HK-2 (cell line): ENCODE results near the gene ATP6V1B1.
A peak's percentile ranks its signal among the peaks of the same experiment; 100 is the strongest.

Experiments
- DNase-seq: peaks from one replicate; pipeline ENCODE4 v3.0.0-alpha.2; 2018; ENCODE audit not compliant: unreplicated experiment

The ATP6V1B1 gene

DNA sequence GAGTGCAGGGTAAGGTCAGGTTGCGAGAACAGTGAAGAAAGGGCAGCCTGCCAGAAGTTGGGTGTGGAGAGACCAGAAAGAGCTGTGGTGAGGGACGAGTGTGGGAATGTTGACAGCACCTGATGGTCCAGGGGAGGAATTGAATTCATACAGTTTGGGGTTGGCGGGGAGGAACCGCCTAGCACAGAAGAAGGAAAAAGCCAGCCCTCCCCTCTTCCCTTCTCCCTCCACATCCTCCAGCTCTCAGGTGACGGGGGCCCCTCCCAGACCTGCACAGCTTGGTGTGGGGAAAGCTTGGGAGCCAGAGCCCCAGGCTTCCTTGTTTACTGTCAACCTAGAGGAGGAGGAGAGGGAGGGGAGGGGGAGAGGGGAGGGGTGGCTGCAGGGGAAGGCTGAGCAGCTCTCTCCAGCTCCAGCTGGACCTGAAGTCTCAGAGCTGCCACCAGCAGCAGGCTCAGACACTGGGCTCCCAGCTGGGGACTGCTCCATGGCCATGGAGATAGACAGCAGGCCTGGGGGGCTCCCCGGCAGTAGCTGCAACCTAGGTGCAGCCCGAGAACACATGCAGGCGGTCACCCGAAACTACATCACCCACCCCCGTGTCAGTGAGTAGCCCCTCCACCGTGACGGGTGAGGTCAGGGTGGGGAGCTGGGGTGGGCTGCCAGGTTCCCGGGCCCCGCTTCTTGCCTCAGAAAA, at the start of gene ATP6V1B1:
ATP6V1B1 (plus strand) TSS at position 433 of the 697 bp plus-strand sequence; CDS start at position 488, 55 bp downstream.
- DNase-seq: no peak

DNA sequence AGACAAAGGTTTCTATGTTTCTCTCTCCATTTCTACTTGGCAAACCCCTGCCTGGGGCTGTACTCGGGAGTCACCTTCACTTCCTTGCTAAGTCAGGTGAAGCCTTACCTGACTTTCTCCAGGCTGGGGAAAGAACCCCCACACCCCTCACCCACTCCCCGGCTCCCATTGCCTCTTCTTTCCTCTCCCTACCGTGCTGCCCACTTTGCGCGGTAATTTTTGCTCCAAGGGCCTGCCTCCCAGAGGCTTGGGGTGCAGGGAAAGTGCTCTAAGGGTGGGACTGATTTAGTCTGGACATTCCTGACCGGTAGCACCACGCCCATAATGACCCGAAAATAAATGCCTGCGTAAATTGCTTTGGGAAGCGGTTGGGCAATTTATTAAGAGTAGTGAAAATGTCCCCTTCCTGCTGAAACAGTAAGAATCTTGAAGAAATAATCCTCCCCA, 49.1 kb upstream of the ATP6V1B1 start:
- no peak for DNase-seq

DNA sequence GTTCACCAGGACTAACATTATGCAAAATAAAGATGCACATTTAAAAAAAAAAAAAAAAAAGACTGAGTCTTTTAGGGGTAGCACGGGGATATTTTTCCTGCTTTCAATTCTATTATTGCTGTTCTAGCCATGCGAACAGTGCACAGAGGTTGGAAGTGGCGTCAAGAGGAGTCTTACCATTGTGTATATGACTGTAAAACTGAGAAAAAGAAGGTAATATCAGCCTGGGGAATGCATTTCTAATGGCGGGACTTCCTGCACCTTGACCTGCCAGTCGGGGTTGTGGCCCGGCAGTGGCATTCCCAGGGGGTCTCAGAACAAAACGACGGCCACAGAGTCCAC, 48.5 kb upstream of the ATP6V1B1 start:
- DNase-seq: no peak

DNA sequence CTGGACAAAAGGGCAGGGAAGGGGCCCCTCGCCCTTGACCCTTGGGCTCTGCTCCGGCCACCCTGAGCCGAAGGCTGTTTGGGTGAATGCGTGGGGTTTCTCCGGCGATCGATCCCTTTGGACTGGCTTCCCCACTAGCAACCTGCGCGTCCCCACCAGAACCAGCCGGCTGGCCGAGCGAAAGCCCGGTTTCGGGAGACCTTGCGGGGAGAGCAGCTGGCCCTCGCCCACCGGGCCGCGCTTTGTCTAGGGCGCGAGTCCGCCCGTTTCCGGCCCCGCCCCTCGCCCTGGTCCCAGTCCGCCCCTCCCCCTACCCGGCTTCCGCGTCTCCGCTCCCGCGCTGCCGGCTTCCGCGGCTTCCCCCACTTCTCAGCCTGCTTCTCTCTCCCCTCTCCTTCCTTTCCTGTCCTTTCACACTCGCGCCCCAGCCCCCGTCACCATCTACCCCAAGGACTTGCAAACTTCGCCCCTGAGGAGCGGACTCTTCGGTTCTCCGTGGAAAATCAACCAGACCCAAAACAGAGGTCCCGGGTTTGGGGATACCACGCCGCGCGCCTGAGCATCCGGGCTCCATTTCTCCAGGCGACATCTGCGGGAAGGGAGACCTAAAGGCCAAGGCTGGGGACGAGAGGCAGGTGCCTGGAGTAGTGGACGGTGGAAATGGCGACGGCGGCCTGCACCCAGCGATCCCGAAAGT, 48.0 kb upstream of the ATP6V1B1 start:
- peak; percentile 63 for DNase-seq

DNA sequence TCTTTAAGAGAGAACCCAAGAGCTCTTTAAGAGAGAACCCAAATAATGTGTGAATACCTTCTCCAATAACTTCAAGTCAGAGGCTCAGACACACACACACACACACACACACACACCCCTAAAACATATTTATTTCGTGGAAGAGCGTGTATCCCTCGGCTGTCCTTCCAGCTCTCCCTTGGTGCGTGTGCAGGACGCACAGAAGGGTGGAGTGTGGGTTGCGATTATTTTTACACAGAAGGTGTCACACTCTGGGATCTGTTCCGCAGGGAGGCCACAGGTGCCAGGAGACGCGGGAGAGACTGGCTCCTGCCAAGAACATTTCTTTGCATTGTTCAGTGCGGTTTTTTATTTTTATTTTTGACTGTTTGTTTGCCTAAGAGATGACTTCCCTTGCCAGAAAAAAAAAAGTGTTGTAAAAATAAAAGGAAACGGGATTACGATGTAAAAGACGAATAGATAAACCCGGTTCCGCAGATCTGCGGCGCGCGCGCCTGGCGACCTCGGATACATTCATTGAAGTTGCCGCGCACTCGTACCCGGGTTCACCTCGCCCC, 47.3 kb upstream of the ATP6V1B1 start:
- DNase-seq: no peak

DNA sequence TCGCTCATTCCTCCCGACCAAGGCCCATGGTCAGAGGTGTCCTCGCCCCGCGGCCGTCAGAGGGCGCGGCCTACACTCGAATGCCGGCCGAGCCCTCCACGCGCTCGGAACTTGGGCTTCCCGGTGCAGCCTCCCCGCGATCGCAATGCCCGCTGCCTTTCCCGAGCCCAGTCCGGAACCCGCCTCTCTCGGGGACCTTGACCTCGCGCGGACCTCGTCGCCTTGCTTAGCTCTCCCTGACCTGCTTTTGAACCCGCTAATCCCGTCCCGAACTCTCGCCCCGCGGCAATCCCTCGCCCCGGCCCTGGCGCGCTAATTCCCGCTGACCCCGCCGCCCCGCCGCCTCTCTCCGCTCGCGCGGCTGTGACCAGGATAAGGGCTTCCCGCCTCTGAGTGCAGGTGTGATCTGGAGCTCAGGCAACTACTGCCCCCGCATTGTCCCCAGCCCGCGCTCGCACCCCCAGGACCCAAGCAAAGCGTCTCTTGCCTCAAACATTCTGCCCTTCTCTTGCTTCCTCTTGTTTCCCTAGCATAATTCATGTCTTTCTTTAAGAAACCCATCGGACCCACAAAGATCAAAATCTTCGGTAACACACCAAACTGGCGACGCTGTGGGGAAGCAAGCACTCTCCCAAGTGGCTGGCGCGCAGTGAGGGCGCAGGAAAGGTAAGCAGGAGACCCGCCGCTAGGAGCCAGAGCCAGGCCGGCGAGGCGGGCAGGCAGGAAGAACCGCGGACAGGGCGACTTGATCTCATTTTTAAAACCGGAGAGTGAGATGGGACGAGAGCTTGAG, 46.6 kb upstream of the ATP6V1B1 start:
- DNase-seq: no peak

DNA sequence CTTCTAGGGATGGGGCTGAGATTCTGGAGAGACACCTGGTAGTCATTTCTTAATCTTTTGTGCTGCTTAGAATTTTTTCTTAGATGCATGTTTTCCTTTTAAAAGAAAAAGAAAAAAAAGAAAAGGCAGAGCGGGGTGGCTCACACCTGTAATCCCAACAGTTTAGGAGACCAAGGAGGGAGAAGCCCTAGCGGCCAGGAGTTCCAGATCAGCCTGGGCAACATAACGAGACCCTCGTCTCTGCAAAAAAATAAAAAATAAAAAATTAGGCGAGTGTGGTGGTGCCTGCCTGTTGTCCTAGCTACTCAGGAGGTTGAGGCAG, 46.0 kb upstream of the ATP6V1B1 start:
- no peak for DNase-seq

DNA sequence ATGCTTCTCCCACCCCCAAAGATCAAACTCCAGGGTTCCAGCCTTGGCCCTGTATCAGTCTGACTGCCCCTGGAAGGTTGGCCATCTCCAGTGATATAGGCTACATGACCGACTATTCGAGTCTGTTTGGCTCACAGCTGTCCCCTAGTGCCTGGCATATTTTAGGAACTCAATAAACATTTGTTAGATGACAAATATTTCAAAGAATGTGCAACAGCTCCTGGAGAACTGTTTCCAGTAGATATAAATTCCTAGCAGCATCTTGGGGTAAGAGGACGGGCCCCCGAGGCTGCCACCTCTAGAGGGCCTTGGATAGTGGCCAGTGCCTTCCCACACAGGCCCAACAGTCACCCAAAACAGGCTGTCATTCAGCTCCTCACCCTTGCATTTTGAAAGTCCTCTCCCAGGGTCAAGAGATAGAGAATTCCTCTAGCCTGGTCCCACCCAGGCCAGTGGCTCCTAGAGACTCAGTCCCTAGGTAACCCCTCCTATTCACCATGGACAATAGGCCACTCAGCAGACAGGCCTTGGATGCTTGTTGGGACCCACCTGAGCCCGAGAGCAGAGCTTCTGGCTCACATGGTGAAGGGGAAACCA, 45.1 kb upstream of the ATP6V1B1 start:
- no peak for DNase-seq

DNA sequence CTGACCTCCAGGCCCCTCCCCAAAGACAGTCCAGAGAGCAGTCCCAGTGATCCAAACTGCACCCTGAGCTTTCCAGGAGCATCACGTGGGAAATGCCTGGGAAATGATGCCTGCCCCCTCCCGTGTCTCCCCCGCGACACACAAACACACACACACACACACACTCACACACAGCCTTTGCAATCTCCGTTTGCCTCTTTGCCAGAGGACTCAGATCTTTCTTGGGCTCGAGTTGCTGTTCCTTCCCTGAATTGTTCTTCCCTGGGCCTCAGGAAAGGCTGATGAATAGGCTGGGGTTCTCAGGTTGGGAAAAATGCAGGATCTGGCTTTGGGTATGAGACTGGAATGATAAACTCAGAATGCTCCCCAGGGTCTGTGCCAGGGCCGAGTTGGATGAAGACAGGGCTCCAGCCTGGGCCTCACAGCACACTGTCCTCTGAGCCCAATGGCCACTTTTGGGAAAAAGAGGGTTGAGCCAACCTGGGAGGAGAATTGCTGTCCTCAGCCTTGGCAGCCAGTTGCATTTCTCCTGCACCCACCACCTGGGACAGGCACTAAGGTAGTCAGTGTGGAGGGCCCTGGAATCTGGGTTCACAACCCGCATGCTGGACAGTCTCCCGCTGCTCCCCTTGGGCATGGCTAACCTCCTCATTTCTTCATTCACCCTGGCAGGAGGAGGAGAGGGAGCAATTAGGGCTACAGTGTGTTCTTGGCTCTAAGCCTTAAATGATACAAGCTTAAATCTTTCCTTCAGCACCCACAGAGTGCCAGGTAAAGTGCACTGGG, 43.9 kb upstream of the ATP6V1B1 start:
- no peak for DNase-seq

DNA sequence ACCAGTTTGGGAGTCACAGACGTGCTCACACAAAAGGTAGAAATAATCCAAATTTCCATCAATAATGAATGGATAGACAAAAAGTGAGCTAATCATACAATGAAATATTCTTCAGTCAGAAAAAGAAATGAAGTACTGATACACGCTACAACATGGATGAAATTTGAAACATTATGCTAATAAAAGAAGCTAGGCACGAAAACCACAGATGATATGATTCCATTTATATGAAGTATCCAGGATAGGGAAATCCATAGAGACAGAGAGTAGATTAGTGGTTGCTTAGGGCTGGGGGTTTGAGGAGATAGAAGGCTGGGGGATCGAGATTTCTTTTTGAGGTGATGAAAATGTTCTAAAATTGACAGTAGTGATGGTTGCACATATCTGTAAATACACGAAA, 43.0 kb upstream of the ATP6V1B1 start:
- no peak for DNase-seq

DNA sequence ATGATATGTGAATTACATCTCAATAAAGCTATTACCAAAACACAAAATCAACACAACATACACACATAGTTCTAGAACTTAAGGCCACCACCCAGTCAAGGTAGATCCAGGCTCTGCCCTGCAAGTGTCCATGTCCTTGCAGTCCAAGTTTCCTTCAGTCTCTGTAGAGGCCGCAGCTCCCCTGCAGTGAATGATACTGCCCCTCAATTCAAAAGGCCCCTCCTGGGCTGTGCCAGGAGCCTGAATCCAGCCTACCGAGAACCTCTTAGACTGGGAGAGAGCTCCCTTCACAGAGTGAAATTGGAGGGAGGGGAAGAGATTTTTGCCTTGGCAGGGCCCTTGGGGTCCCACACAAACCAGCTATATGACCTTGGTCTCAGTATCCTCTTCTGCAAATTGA, 42.5 kb upstream of the ATP6V1B1 start:
- no peak for DNase-seq

DNA sequence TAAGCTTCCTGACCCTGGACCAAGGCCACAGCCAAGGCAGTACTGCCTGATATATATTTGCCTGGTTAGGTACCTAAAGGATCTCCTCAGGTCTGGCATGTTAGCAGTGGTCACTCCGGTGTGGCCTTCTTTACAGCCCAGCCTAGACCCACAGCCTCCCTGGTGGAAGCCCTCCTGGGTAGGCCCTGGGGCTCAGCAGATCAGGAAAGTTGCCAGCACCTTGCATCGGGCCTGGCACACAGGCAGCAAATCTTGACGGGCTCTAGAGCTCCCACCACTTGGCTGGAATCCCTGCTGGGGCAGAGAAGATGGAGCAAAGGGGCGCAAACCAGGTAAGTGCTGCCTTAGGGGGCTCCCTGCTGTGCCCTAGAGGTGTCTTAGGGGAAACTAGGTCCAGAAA, 40.9 kb upstream of the ATP6V1B1 start:
- no peak for DNase-seq

DNA sequence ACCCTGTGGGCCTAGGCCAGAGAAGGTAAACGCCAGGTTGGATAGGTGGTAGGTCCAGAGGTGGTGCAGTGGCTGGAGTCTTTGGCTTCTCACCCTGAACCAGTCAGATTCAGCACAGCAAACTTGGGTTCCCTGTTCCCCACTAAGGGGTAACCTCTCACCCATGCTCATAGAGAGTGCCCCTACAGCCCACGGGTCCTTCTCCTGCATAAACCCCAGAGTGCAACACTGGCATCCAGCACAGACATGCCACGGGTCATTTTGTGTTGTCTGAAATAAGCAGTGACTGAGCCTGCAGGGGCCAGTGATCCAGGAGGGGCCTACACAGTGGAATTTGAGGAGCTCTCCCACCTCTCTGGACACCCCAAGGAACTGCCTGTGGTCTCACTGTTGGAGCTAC, 40.5 kb upstream of the ATP6V1B1 start:
- DNase-seq: no peak

DNA sequence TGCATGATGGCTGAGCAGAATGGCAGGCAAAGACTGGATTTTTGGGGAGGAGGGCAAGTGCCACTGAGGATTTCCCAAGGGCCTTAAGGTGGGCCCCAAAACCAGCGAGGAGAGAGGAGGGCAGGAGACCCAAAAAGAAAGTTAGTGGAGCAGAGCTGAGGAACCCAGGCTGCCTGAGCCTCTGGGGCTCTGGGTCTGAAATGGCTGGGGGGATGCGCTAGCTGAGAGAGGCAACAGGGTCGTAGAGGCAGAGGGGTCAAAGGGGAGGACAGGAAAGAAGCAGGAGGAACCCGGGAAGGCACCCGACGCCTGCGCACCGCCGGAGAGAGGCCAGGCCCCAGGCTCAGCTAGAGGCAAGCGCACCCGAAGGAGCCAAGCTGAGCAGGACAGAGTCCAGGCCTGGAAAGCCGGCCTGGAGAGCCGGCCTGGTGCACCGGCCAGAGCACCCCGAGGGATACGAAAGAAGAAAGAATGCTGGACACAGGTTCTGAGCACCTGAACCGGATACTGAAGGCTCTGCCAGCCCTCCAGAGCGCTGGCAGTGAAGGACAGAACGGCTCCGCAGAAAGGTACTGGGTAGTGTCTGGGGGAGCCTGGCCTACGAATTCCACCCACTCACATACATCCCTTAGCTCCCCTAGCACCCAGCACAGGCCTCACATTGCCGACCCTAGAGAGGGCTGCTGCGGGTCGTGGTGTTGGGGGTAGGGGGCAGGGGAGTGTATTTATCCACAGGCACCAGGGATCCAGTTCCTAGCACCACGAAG, 39.5 kb upstream of the ATP6V1B1 start:
- no peak for DNase-seq

DNA sequence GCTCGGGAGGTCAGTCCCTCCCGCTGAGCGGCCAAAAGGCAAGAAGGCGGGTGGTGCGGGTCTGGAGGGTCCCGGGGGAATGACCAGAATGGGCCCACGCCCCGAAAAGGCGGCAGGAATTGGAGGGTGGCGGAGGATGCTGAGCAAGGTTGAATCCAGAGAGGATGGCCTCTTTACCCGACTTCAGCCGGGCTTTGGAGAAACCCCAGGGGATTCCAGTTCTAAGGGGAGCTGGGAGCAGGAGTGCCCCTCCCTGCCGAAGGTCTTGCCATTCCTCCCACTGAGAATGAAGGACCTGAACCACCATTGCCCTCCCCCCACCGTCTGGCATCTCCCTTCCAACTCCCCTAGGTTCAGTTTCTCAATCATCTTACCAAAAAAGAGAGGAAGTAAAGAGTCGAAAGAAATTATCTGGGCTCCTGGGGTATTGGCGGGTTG, 38.9 kb upstream of the ATP6V1B1 start:
- DNase-seq: no peak

DNA sequence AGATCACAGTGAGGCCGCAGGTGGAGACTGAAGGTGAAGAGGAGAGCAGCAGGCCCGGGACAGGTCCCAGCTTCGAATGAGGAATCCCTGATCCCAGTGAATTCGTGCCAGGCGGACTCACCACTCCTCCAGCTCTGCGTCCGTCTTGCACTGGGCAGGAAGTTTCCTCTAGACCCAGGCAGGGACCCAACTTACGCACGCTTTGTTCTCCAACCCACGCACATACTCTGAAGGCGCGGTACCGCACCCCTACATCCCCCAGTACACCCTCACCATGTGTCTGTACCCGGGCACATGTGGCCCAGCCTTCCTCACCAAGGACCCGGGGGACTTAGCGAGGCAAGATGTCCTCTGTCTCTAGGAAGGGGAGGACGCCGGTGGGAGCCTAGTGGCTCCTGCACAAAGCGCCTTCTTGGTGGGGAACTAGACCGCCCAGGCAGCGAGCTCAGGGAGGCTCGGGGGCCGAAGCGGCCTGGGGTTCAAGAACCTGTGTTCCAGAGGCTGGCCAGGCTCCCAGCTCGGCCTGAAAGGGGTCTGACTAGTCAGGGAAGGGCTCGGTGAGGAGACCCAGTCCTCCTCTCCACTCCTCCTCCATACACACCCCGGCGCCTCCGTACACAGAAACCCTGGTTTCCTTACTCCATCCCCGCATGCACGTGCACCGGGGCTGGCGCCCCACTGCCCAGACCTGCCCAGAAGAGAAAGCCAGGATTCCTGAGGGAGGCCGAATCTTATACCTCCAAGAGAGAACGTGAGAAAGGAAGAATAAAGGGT, 38.3 kb upstream of the ATP6V1B1 start:
- DNase-seq: no peak

DNA sequence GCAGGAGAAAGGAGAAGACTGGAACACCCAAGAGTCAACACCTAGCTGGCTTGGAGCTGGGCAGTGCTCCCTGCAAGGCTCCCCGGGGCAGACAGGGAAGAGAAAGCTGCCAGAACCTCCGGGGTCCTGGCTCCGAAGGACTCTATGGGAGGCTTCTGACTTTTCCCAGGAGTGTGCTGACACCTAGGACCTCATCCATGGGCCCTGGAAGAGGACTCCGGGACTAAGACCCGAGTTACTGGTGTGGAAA, 37.8 kb upstream of the ATP6V1B1 start:
- no peak for DNase-seq

DNA sequence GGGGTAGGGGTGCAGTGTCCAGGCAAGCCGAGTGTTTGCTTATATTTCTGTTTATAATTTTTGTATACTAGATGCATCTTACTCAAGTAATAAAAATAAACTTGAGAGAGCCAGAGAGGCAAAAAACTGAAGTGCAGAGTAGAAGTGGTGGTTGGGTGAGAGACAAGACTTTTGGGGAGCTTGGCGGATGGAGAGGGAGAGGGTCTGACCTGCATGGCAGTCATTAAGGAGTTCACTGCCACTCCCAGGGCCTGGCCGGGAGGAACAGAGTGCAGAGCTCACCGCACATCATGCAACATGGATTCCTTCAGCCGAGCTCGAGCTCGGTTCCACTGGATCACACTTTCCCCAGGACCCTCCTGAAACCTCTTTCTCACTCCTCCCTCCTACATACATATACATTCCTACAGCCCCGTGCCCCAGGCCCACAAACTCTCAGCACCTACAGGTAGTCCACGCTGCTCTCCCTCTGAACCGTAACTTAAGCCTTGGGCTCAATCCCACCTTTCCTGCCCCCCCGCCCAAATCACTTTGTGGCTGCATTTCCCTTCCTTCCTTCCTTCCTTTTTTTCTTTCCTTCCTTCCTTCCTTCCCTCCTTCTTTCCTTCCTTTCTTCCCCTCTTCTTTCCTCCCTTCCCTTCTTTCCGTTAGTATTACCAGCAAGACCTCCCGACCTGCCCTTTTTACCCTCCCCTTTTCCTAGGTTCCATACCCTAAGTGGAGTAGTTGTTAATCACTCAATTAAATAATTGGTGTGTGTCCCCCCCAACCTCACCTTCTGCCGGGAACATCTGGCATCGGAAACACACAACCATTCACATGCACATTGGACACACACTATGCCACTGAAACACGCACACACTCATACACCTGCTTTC, 37.1 kb upstream of the ATP6V1B1 start:
- no peak for DNase-seq
